GM19395 (cell line): ENCODE measurements around the gene STK39.
"Not testable (repeated sequence)": the region's sequence is repeated elsewhere in the genome, so short reads cannot be mapped to it uniquely, and the experiment has no call there.

Experiments
- ATAC-seq: cut with Tn5 transposase; IDR thresholded peaks from one replicate; pipeline ENCODE4 v1.9.1; 2021; ENCODE audit warnings: mild to moderate bottlenecking, moderate library complexity; ENCODE audit not compliant: unreplicated experiment

The STK39 gene

GRCh38 chr2:168105127-168105683, 142.2 kb downstream of the STK39 start:
- no peak for ATAC-seq

- no peak for ATAC-seq
Observed at GRCh38 chr2:168097431-168097830, 150.0 kb downstream of the STK39 start.

DNA sequence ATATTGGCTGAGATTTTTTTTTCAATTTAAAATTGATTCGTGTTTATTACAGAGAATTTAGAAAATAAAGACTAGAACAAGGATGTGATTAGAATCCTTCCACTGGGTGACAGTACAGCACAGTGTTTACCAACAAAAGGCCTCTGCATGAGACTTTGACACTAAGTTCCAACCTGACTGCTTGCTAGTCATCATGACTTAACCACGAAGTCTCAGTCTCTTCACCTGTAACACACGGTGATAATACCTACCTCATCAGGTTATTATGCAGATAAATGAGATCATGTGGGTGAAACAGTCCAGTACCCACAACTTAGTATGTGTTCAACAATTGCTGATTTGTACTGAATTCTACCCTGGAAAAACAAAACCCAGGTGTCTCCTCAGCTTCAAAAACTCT, 151.2 kb downstream of the STK39 start:
- ATAC-seq = no peak

GRCh38 chr2:168091986-168092385, 155.4 kb downstream of the STK39 start:
- ATAC-seq = no peak

DNA sequence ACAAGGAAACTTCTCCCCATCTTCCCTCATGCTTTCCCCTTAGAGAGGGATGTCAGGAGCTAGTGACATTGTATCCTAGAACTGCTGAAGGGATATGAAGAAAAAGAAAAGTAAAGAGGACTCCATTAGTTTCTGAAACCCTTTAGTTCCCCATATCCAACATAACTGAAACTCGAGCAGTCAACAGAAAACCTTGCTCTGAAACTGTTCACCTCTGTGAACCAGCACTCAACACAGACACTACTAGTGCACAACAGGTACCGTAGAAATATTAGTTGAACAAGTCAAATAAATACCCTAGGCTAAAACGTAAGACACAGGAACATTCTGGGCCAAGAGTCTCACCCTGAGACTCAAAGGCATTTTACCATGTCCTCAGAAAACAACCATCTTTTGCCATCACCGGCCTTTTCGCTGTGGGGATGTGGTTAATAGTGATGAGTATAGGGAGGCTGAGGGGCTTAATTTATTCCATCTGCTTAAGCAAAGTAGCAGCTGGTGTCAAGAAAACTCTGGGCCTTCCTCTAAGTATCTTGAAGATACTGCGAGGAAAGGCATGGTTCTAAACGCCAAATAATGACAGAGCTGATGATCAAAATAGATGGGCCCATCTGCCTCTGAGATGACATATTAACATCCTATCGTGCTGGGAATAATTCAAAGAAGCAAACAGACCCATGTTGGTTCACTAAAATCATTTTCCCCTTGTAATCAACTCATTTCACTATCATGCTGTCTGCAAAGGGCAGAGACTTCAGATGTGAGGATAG, 156.8 kb downstream of the STK39 start:
- peak; percentile 95 for ATAC-seq

- ATAC-seq = peak; percentile 59
Observed at GRCh38 chr2:168089200-168089599, 158.2 kb downstream of the STK39 start.

GRCh38 chr2:168087401-168087800, 160.0 kb downstream of the STK39 start:
- ATAC-seq = no peak

DNA sequence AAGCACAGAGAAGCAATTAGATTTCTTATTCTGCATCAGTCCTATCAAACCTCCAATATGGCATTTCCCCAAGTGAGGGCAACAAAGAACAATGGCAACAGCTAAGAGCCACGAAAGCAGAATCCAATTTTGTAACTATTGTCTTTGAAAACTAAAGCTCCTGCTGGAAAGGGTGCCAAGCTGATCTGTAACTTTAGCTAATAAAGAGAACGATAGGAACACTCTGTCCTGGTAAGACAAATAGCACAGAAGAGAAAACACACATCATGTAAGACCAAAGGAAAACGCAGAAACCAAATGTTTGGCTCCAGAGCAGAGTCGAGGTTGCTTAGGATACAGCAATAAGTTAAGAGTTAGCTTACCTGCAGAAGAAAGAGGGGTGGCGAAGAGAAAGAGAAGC, 160.5 kb downstream of the STK39 start:
- ATAC-seq = no peak

- no peak for ATAC-seq
Observed at GRCh38 chr2:168085801-168086361, 161.5 kb downstream of the STK39 start.

- no peak for ATAC-seq
Observed at GRCh38 chr2:168084288-168084687, 163.1 kb downstream of the STK39 start.

- ATAC-seq = not testable (repeated sequence)
Observed at GRCh38 chr2:168081452-168081851, 165.9 kb downstream of the STK39 start.

DNA sequence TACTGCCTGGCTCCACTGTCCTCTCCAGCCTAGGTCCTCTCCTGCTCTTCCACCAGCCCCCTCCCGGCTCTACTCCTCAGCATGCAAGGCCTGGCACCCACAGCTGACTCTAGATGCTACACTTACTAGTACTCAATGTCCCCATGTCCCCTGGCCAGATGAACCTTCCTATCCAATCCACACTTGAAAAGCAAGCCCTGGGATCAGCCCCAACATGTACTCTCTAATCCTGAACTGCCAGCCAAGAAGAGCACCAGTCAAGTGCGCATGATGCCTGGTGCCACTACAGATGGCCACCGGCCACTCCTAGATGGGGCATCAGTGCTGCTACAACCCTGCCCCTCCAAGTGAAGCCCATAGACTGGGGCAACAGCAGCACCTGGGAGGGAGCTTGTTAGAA, 168.2 kb downstream of the STK39 start:
- ATAC-seq = no peak

- ATAC-seq = no peak
Observed at GRCh38 chr2:168076731-168077130, 170.7 kb downstream of the STK39 start.

- no peak for ATAC-seq
Observed at GRCh38 chr2:168075446-168075845, 171.9 kb downstream of the STK39 start.

GRCh38 chr2:168072626-168073303, 174.6 kb downstream of the STK39 start:
- no peak for ATAC-seq

DNA sequence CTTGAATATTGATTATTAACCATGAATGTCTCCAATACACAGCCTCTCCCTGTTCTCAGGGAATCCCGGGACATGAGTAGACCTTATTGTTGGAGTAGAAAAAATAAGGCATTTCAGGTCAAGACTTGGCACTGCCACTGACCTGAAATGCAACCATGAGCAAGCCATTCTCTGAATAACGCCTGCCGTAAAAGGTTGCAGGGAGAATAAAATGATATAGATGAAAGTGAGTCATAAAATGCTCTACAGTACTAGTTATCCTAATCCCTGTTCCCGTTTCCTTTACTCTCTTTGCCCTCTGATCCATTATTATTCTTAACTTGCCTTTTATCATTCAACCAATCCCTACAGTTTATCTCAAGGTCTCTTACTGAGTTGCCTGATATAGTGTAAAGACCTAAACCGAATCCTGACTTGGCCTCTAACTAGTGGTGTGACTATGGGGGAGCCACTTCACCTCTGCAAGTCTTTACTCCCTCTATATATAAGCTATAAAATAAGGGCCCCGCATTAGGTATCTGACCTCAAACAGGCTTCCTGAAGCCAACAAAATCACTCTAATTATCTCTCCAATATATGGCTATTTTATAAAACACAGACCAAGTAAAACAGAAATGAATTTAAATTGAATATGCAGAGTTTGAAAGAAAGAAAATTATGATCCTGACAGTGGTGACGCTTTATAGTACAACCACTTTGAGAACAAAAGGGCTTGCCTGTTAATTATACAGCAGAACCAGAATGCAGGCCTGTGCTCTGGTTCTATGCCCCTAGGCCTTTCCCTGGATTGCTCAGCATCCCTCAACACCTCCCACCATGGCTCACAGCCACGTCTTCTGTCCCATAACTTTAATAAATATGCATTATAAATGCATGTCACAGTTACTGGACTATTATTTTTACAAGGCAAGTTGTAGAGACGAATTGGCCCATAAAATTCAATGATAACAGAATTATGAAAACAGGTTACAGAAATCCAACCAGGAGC, 183.1 kb downstream of the STK39 start:
- ATAC-seq = no peak

DNA sequence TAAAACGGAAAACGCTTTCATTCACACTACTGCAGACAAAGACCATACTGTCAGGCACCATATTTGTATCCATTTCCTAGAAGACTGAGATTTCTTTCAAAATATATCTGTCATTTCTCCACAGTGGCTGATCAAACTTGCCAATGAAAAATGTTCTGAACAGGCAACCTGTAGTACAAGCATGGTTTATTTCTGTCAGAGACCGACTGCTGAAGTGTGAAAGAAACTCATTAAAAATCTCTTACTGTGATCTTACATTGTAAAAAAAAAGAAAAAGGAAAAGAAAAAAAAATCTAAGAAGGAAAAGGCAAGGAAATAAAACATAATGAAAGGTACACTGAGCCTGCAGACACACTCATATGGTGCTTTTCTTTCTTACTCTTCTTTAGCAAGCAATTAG, 184.5 kb downstream of the STK39 start:
- ATAC-seq = no peak

DNA sequence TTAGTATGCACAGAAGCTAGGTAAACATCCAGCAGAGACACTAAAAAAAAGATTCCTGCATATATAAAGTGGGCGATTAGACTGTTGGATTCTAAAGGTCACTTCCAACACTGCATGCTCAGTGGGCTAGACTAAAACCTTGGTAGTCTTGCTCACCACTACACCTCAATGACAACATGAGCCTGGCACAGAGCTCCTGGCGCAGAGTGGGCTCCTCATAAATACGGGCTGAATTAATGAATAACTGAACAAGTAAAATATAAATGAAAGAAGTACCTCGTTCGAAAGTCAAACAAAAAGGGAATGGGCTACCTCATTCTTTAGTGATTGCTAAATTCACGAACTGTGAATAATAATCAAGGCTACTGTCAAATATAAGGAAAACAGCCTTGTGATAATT, 185.3 kb downstream of the STK39 start:
- ATAC-seq = no peak

GRCh38 chr2:168060986-168061750, 186.2 kb downstream of the STK39 start:
- no peak for ATAC-seq

DNA sequence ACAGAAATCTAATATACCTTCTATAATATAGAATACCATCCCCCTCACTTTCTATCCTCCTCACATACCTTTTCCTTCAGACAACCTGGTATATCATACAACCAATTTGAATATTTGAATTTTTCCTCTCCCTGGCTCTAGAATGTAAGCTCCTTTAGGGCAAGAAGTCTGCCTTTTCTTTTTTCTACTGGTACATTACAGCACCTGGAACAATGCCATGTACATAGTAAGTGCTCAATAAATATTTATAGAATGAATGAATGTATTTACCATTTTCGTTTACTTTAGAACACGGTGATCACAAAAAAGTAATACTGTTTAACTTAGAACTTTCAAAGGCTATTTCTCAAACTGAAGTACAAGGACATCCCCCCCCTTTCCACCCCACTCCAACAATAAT, 187.6 kb downstream of the STK39 start:
- ATAC-seq = no peak
